Naive B cell (primary cell): Measurements from ENCODE around the gene CCNA2. TPM values are rescaled to one million over a fixed set of nuclear protein-coding genes. Genes with fewer than 3 reads are reported as not detected.

Experiments used
- ATAC-seq, 2 donors: fragments of 150-1000 bp; cut with Tn5 transposase; 2 replicates each; pipeline ENCODE4 v1.10.0; 2021; ENCODE audit warnings: low read depth in 2 of 2, mild to moderate bottlenecking in 2 of 2, moderate library complexity in 2 of 2
- DNase-seq: peaks from one replicate; pipeline ENCODE4 v3.0.0; 2022
- H3K27ac Mint-ChIP-seq, 6 donors: one replicate each; pipeline ENCODE4 v1.8.0; 2020 to 2022; ENCODE audit warnings: mild to moderate bottlenecking in 6 of 6, mixed read lengths in 6 of 6, moderate library complexity in 5 of 6, inconsistent platforms in 2 of 6
- H3K27me3 Mint-ChIP-seq, 3 donors: one replicate each; pipeline ENCODE4 v1.8.0; 2021 to 2022; ENCODE audit warnings: mixed read lengths in 3 of 3, mild to moderate bottlenecking in 1 of 3
- H3K36me3 Mint-ChIP-seq, 2 donors: one replicate each; pipeline ENCODE4 v1.8.0; 2020 to 2022; ENCODE audit warnings: mixed read lengths in 2 of 2, inconsistent platforms in 1 of 2, mild to moderate bottlenecking in 1 of 2
- H3K4me1 Mint-ChIP-seq, 3 donors: one replicate each; pipeline ENCODE4 v1.8.0; 2020 to 2022; ENCODE audit warnings: mixed read lengths in 3 of 3, inconsistent platforms in 1 of 3, mild to moderate bottlenecking in 1 of 3, moderate library complexity in 1 of 3
- H3K4me3 Mint-ChIP-seq, 8 donors: one replicate each; pipeline ENCODE4 v1.8.0; 2020 to 2022; ENCODE audit warnings: mild to moderate bottlenecking in 8 of 8, mixed read lengths in 8 of 8, moderate library complexity in 8 of 8, inconsistent platforms in 2 of 8
- H3K9me3 Mint-ChIP-seq, 7 donors: one replicate each; pipeline ENCODE4 v1.8.0; 2020 to 2022; ENCODE audit warnings: mixed read lengths in 7 of 7, mild to moderate bottlenecking in 5 of 7, inconsistent platforms in 2 of 7, moderate library complexity in 1 of 7
- polyA plus RNA-seq, 6 donors: library from polyadenylated mRNA; unstranded; fragments of 300-500 nt; fragmentation: Illumina TruSeq; gene quantifications; one replicate each; pipeline ENCODE4 v1.2.3, GENCODE V29; 2021; ENCODE audit warnings: low read depth in 6 of 6

CCNA2 gene
- under 1 TPM in 3 of 6 donors, not detected in 3; 0.08 to 0.31 (median 0.13) TPM for polyA plus RNA-seq

DNA sequence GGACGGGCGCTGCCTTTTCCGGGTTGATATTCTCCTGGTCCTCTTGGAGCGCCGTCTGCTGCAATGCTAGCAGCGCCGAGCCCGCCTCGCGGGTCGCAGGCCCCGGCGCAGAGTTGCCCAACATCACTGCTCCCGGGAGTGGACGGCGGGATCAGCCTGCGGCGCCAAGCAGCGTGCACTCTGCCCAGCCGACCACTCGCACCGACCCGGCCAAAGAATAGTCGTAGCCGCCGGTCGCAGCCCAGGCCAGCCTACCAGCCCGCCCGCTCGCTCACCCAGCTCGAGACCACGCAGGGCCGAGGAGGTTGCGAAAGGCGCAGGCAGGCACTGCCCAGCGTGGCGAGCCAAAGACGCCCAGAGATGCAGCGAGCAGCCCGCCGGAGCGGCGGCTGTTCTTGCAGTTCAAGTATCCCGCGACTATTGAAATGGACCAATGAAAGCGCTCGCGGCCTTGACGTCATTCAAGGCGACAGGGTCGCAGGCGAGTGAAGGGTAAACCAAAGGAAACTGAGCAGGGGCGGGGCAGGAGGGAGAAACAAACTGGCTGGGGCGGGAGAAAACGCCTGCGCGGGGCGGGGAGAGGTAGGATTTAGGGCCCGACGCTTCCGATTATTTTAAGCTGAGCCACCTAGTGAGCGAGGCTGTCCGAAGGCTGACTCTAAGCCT lies at the start of gene CCNA2:
Gene CCNA2, minus strand, starts transcription at position 379 of the 666 bp plus-strand sequence. Its CDS starts 255 bp downstream, at position 124.
- H3K27ac Mint-ChIP-seq = peak within 1 kb of the TSS; percentile 78 to 98 (median 93)
- H3K27me3 Mint-ChIP-seq = no peaks in the 10 kb centered on the region
- H3K4me3 Mint-ChIP-seq = peak within 1 kb of the TSS; percentile 83 to 100 (median 94)
- peak; percentile 90 for DNase-seq
- no peaks in the 10 kb centered on the region for H3K36me3 Mint-ChIP-seq
- peaks cover 13 to 18% (median 13%) of the 10 kb centered on the region in 3 donors for H3K4me1 Mint-ChIP-seq
- no peaks in the 10 kb centered on the region for H3K9me3 Mint-ChIP-seq
- peak; percentile 98 for ATAC-seq

GRCh38 chr4:121869841-121870822 lies 46.4 kb upstream of the CCNA2 start, which contains the start of gene BBS7:
BBS7 (minus strand) TSS chr4:121870474; CDS start chr4:121870313, 161 bp downstream.
- peak; percentile 94 for DNase-seq
- H3K27me3 Mint-ChIP-seq = peaks cover 7 to 14% (median 12%) of the 10 kb centered on the region in 3 donors
- H3K4me1 Mint-ChIP-seq = peaks cover 14 to 25% (median 17%) of the 10 kb centered on the region in 3 donors
- H3K27ac Mint-ChIP-seq = peak within 1 kb of the TSS; percentile 85 to 94 (median 94)
- peaks cover 0 to 13% of the 10 kb centered on the region in 2 donors for H3K36me3 Mint-ChIP-seq
- H3K9me3 Mint-ChIP-seq = peaks cover 0 to 1% (median 0%) of the 10 kb centered on the region in 7 donors
- peak within 1 kb of the TSS; percentile 89 to 98 (median 96) for H3K4me3 Mint-ChIP-seq
- ATAC-seq = peak; percentile 95 to 96

GRCh38 chr4:121863799-121864198 lies 40.1 kb upstream of the CCNA2 start:
- Mint-ChIP-seq H3K27ac (no peak overlapping the region), H3K27me3 (no peaks in the 10 kb centered on the region), H3K36me3 (peaks cover 0 to 13% of the 10 kb centered on the region in 2 donors), H3K9me3 (peaks cover 0 to 1% (median 0%) of the 10 kb centered on the region in 7 donors), H3K4me1 (peaks cover 2% of the 10 kb centered on the region in 3 donors), H3K4me3 (no peak overlapping the region)
- no peak for ATAC-seq
- DNase-seq = no peak

DNA sequence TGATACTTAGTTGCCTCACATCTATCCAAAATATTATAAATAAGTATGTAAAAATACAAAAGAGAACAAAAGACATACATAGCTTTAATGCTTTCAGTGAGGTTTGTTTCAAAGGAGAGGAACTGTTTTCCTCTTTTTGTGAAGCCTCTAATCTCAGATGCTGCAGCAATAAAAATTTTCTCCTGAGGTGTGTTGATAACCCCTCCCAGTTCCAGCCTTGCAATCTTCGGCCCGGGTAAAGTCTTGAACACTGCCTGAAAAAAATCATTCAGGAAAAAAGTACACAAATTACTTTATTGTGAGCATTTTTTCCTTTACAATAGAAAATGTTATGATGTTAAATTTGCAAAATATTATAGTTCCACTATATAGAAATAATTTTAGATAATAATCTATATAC lies 37.7 kb upstream of the CCNA2 start:
- ATAC-seq (no peak), DNase-seq (no peak)
- Mint-ChIP-seq H3K4me3 (no peak overlapping the region), H3K36me3 (peaks cover 0 to 6% of the 10 kb centered on the region in 2 donors), H3K9me3 (no peaks in the 10 kb centered on the region), H3K27ac (no peak overlapping the region), H3K4me1 (no peaks in the 10 kb centered on the region), H3K27me3 (no peaks in the 10 kb centered on the region)

DNA sequence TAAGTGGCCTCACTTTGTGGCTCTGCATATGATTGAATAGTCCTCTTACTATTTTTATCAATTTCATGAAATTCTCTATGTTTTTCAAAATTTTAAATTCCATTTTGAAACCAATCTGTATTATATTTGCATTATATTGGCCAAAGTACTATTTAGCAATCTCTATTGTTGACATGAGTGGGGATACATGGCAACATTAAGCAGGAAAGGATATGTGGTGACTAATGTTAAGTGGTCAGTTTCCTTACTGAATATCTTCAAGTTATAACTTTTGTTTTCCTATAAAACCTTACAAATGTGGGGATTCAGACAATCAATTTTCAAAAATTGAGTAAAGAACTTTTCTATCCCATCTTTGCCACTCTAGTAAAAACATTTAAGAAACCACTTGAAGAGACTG lies 36.4 kb upstream of the CCNA2 start:
- H3K36me3 Mint-ChIP-seq = no peaks in the 10 kb centered on the region
- ATAC-seq (no peak), DNase-seq (no peak)
- H3K9me3 Mint-ChIP-seq = no peaks in the 10 kb centered on the region
- H3K4me1 Mint-ChIP-seq = no peaks in the 10 kb centered on the region
- H3K4me3 Mint-ChIP-seq = no peak overlapping the region
- H3K27me3 Mint-ChIP-seq = no peaks in the 10 kb centered on the region
- H3K27ac Mint-ChIP-seq = no peak overlapping the region

DNA sequence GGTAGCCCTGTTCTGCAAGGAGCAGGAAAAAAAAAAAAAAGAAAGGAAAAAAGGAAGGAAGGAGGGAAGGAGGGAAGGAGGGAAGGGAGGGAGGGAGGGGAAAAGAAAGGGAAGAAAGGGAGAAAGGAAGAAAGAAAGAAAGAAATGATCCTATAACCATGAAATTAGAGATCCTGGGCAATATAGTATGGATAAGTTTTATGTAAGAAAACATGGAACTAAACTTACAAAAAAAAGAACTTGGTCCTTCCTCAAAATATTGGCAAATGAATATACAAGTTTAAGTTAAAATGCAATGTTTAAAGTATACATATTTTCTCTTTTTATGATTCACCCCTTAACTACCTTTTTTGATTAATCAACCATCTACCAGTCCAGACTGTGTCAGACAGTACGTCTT lies 27.7 kb upstream of the CCNA2 start:
- ATAC-seq (no peak), DNase-seq (no peak)
- H3K9me3 Mint-ChIP-seq = no peaks in the 10 kb centered on the region
- no peak overlapping the region for H3K4me3 Mint-ChIP-seq
- H3K36me3 Mint-ChIP-seq = no peaks in the 10 kb centered on the region
- H3K27ac Mint-ChIP-seq = peak overlapping the region in 1 of 6 donors; percentile 40
- H3K27me3 Mint-ChIP-seq = no peaks in the 10 kb centered on the region
- H3K4me1 Mint-ChIP-seq = no peaks in the 10 kb centered on the region

GRCh38 chr4:121846662-121847061 lies 23.0 kb upstream of the CCNA2 start:
- H3K4me1 Mint-ChIP-seq = no peaks in the 10 kb centered on the region
- DNase-seq = no peak
- no peak for ATAC-seq
- peaks cover 9 to 21% of the 10 kb centered on the region in 2 donors for H3K36me3 Mint-ChIP-seq
- H3K27ac Mint-ChIP-seq = no peak overlapping the region
- no peaks in the 10 kb centered on the region for H3K9me3 Mint-ChIP-seq
- H3K4me3 Mint-ChIP-seq = no peak overlapping the region
- H3K27me3 Mint-ChIP-seq = no peaks in the 10 kb centered on the region

GRCh38 chr4:121842862-121843261 lies 19.2 kb upstream of the CCNA2 start:
- no peaks in the 10 kb centered on the region for H3K4me1 Mint-ChIP-seq
- DNase-seq = no peak
- no peaks in the 10 kb centered on the region for H3K27me3 Mint-ChIP-seq
- H3K9me3 Mint-ChIP-seq = peaks cover 0 to 2% (median 0%) of the 10 kb centered on the region in 7 donors
- no peak overlapping the region for H3K4me3 Mint-ChIP-seq
- H3K27ac Mint-ChIP-seq = no peak overlapping the region
- peaks cover 9 to 34% of the 10 kb centered on the region in 2 donors for H3K36me3 Mint-ChIP-seq
- no peak for ATAC-seq

DNA sequence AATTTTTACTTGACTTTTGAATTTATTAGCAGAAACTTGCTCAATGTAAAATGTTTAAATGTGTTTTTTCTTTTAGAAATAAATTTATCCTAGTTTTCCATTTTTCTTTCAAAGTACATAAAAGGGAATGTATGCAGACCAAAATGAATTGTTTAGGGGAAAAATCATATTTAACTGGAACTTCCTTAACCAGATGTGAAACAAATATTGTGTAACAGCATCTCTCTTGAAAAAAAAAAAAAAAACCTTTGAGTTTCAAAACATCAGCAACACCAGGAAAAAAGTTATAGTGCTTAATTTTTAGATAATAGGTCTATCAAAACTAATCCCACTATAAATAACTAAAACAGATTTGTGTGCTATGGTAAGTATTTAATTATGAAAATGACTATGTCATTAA lies 14.5 kb upstream of the CCNA2 start:
- DNase-seq (no peak), ATAC-seq (no peak)
- Mint-ChIP-seq H3K4me3 (no peak overlapping the region), H3K4me1 (no peaks in the 10 kb centered on the region), H3K27me3 (no peaks in the 10 kb centered on the region), H3K36me3 (peaks cover 8 to 19% of the 10 kb centered on the region in 2 donors), H3K9me3 (peaks cover 0 to 2% (median 0%) of the 10 kb centered on the region in 7 donors), H3K27ac (no peak overlapping the region)

DNA sequence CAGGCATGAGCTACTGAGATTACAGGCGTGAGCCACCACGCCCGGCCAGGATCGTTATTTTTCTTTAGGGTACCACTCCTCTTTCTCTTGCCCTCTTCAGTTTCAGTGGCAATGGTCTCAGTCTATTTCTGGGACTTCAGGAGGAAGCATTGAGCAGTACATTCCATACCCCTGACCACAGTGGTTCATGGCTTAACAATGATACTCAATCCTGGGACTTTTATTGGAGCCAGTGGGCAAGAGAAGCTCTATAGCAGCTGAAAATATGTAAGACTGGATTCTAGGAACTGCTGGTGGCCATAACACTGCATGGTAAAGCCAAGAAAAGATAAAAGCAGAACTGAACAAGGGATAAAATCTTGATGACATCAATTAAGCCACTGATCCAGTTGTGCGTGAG lies 5.8 kb upstream of the CCNA2 start:
- no peak for ATAC-seq
- Mint-ChIP-seq H3K27ac (no peak overlapping the region), H3K27me3 (no peaks in the 10 kb centered on the region), H3K9me3 (no peaks in the 10 kb centered on the region), H3K4me1 (no peaks in the 10 kb centered on the region), H3K4me3 (no peak overlapping the region), H3K36me3 (peaks cover 0 to 6% of the 10 kb centered on the region in 2 donors)
- no peak for DNase-seq

GRCh38 chr4:121827853-121828252 lies 4.2 kb upstream of the CCNA2 start:
- Mint-ChIP-seq H3K27me3 (no peaks in the 10 kb centered on the region), H3K36me3 (peaks cover 0 to 6% of the 10 kb centered on the region in 2 donors), H3K9me3 (no peaks in the 10 kb centered on the region), H3K4me1 (peaks cover 9 to 15% (median 10%) of the 10 kb centered on the region in 3 donors), H3K4me3 (peak overlapping the region in 1 of 8 donors; percentile 3), H3K27ac (no peak overlapping the region)
- no peak for ATAC-seq
- no peak for DNase-seq

GRCh38 chr4:121824950-121825349 lies 1.3 kb upstream of the CCNA2 start:
- Mint-ChIP-seq H3K27me3 (no peaks in the 10 kb centered on the region), H3K36me3 (no peaks in the 10 kb centered on the region), H3K9me3 (no peaks in the 10 kb centered on the region), H3K27ac (no peak overlapping the region), H3K4me1 (peaks cover 13 to 18% (median 13%) of the 10 kb centered on the region in 3 donors), H3K4me3 (peak overlapping the region in 4 of 8 donors; percentile 27 to 56 (median 32))
- ATAC-seq (no peak), DNase-seq (no peak)

- Mint-ChIP-seq H3K36me3 (no peaks in the 10 kb centered on the region), H3K9me3 (no peaks in the 10 kb centered on the region), H3K4me3 (peak overlapping the region; percentile 83 to 100 (median 94)), H3K4me1 (peaks cover 13 to 18% (median 13%) of the 10 kb centered on the region in 3 donors), H3K27me3 (no peaks in the 10 kb centered on the region), H3K27ac (peak overlapping the region in 5 of 6 donors; percentile 58 to 97 (median 90))
- no peak for DNase-seq
- no peak for ATAC-seq
Observed at GRCh38 chr4:121824171-121824527, 466 bp upstream of the CCNA2 start.
